Testis (tissue), 3 donors: ENCODE data around the gene MAPK6. TPM values are rescaled to one million over a fixed set of nuclear protein-coding genes. Genes with fewer than 3 reads are reported as not detected.

Source experiments
- DNase-seq: peaks from one replicate; pipeline ENCODE4 v3.0.0-alpha.2; 2019
- H3K27ac ChIP-seq, 2 donors: fragments of 200-600 bp; sonication (generic); one replicate each; pipeline ENCODE4 v1.5.1; 2019
- H3K27me3 ChIP-seq: fragments of 200-600 bp; sonication (generic); one replicate; pipeline ENCODE4 v1.5.1; 2019
- H3K36me3 ChIP-seq: fragments of 200-600 bp; sonication (generic); one replicate; pipeline ENCODE4 v1.5.1; 2017; ENCODE audit warnings: low read depth; ENCODE audit errors: missing control alignments
- H3K4me1 ChIP-seq: fragments of 200-600 bp; sonication (generic); one replicate; pipeline ENCODE4 v1.5.1; 2019
- H3K4me3 ChIP-seq, 2 donors: fragments of 200-600 bp; sonication (generic); one replicate each; pipeline ENCODE4 v1.5.1; 2017 to 2019
- H3K9me3 ChIP-seq: fragments of 200-600 bp; sonication (generic); one replicate; pipeline ENCODE4 v1.5.1; 2017
- CTCF ChIP-seq, 3 experiments: fragments of 450-650 bp in 2 of 3; fragments of 200-600 bp in 1 of 3; sonication (generic) in 1 of 3; IDR thresholded peaks; one replicate each; pipeline ENCODE4 v1.5.1; 2016 to 2019; ENCODE audit warnings: antibody characterized with exemption in 3 of 3, mild to moderate bottlenecking in 2 of 3, moderate library complexity in 1 of 3
- POLR2A ChIP-seq: fragments of 450-650 bp; IDR thresholded peaks from one replicate; pipeline ENCODE4 v1.6.1; 2017; ENCODE audit warnings: antibody characterized with exemption, mild to moderate bottlenecking, moderate library complexity
- WGBS, 2 donors: methylation state at CpG; one replicate each; pipeline ENCODE4 v1.1.5; 2018; 5-methylcytosine and 5-hydroxymethylcytosine counted together
- intact Hi-C: fragments of 100-400 bp; cut with DNase I; formaldehyde crosslinking; loops from one replicate; pipeline ENCODE4 v1.15.1; 2023; ENCODE audit warnings: low total_unique reads
- polyA plus RNA-seq: library from polyadenylated mRNA; stranded (reverse); fragments of 350-450 nt; fragmentation: Illumina TruSeq; extraction: RNeasy Lipid Tissue Mini Kit (QIAGEN cat#74804); gene quantifications from one replicate; pipeline ENCODE4 v1.2.3, GENCODE V29; 2014; ENCODE audit warnings: low read depth, low replicate concordance; ENCODE audit not compliant: insufficient read depth
- total RNA-seq, 2 donors: library from RNA; depleted of rRNA; stranded (reverse); fragments of >200 nt; gene quantifications; one replicate each; pipeline ENCODE4 v1.2.3, GENCODE V29; 2016

The MAPK6 gene
- total and polyA plus RNA-seq, 3 donors from 2014 or later, result 50.6 to 58.8 (median 57.6) TPM

GRCh38 chr15:52113708-52114107, 94.7 kb downstream of the MAPK6 start:
- intact Hi-C loops, result no loop called here
- Histone ChIP-seq H3K9me3 (no peaks in the 10 kb centered on the region), H3K27ac (no peak overlapping the region), H3K4me1 (no peaks in the 10 kb centered on the region), H3K27me3 (no peaks in the 10 kb centered on the region), H3K4me3 (no peak overlapping the region), H3K36me3 (no peaks in the 10 kb centered on the region)
- DNase-seq, result no peak
- TF ChIP-seq CTCF (IDR thresholded peaks at IDR 0.05) (no peak), POLR2A (no peak)

- TF ChIP-seq POLR2A (no peak), CTCF (IDR thresholded peaks at IDR 0.05) (no peak)
- Histone ChIP-seq H3K4me1 (no peaks in the 10 kb centered on the region), H3K4me3 (no peak overlapping the region), H3K36me3 (no peaks in the 10 kb centered on the region), H3K9me3 (no peaks in the 10 kb centered on the region), H3K27me3 (no peaks in the 10 kb centered on the region), H3K27ac (no peak overlapping the region)
- 71 to 72% methylated on average over 5 of the region's 5 CpGs for WGBS, 2 donors
- intact Hi-C loops, result no loop called here
- no peak for DNase-seq
These were observed 95.4 kb downstream of the MAPK6 start for GRCh38 chr15:52114261-52115055.

- TF ChIP-seq CTCF (IDR thresholded peaks at IDR 0.05), result no peak
- no peak for TF ChIP-seq POLR2A
These were observed 96.8 kb downstream of the MAPK6 start for GRCh38 chr15:52115598-52116427.

More at GRCh38 chr15:52115598-52116427, 96.8 kb downstream of the MAPK6 start:
- no peaks in the 10 kb centered on the region for H3K27me3 ChIP-seq
- H3K4me1 ChIP-seq, result no peaks in the 10 kb centered on the region
- no peaks in the 10 kb centered on the region for H3K9me3 ChIP-seq
- no peak overlapping the region for H3K27ac ChIP-seq
- no peak for DNase-seq
- intact Hi-C loops, result no loop called here
- no peaks in the 10 kb centered on the region for H3K36me3 ChIP-seq
- 71 to 75% methylated on average over 9 of the region's 9 CpGs for WGBS, 2 donors
- H3K4me3 ChIP-seq, result no peak overlapping the region

Other genes with a start within 250 kb of the MAPK6 start
- gene TMOD3, start 189.6 kb upstream of the MAPK6 start, total RNA-seq, result 10 to 100 TPM; 15.6 to 16.6 TPM
- 21.2 TPM for gene TMOD3, start 189.6 kb upstream of the MAPK6 start, polyA plus RNA-seq
- gene LEO1, start 47.4 kb upstream of the MAPK6 start, total RNA-seq, result 10 to 100 TPM; 20.7 to 21.0 TPM
- 8.2 TPM for gene LEO1, start 47.4 kb upstream of the MAPK6 start, polyA plus RNA-seq
- under 1 TPM; 0.37 to 0.39 TPM for gene BCL2L10, start 93.6 kb downstream of the MAPK6 start, total RNA-seq
- not detected for gene BCL2L10, start 93.6 kb downstream of the MAPK6 start, polyA plus RNA-seq
- gene GNB5, start 172.2 kb downstream of the MAPK6 start, total RNA-seq, result 10 to 100 TPM; 65.4 to 82.3 TPM
- 37.1 TPM for gene GNB5, start 172.2 kb downstream of the MAPK6 start, polyA plus RNA-seq